ENCODE measurements around the gene SF3B3.
"Not testable (repeated sequence)": the region's sequence is repeated elsewhere in the genome, so short reads cannot be mapped to it uniquely, and the experiment has no call there.

Gene SF3B3

DNA sequence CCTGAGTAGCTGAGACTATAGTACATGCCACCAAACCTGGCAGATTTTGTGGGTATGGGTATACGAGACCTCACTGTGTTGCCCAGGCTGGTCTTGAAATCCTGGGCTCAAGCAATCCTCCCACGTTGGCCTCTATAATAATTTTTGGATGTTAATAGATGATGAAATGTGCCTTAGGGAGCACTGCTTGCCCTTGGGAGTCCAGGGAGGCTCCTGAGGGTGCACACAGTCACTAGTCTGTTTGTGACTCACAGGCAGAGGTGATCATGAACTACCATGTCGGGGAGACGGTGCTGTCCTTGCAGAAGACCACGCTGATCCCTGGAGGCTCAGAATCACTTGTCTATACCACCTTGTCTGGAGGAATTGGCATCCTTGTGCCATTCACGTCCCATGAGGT, 46.1 kb downstream of the SF3B3 start:
- DNase-seq = no peak

DNA sequence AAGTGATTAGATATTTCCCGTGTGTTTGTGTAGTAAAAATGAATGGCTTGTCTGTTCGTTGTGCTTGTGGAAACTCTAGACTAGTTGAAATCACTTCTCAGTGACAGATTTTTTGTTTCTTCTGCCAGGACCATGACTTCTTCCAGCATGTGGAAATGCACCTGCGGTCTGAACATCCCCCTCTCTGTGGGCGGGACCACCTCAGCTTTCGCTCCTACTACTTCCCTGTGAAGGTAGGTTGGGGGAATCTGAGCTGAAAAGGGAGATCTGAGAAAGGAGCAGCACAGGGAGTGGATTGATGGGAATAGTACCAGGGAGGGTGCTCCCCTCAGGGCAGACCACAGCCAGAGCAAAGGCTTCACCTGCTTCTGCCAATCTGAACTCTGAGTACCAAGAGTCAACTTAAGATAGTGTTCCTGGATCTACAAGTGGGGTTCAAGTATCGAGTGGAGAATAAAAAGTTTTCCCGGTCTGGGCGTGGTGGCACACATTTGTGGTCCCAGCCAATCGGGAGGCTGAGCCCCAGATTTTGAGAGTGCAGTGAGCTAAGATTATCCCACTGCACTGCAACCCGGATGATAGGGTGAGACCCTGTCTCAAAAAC, 47.5 kb downstream of the SF3B3 start:
- DNase-seq = no peak

DNA sequence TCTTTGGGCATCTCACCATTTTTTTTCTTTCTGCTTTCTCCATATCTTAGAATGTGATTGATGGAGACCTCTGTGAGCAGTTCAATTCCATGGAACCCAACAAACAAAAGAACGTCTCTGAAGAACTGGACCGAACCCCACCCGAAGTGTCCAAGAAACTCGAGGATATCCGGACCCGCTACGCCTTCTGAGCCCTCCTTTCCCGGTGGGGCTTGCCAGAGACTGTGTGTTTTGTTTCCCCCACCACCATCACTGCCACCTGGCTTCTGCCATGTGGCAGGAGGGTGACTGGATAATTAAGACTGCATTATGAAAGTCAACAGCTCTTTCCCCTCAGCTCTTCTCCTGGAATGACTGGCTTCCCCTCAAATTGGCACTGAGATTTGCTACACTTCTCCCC, 48.0 kb downstream of the SF3B3 start:
- DNase-seq = no peak

DNA sequence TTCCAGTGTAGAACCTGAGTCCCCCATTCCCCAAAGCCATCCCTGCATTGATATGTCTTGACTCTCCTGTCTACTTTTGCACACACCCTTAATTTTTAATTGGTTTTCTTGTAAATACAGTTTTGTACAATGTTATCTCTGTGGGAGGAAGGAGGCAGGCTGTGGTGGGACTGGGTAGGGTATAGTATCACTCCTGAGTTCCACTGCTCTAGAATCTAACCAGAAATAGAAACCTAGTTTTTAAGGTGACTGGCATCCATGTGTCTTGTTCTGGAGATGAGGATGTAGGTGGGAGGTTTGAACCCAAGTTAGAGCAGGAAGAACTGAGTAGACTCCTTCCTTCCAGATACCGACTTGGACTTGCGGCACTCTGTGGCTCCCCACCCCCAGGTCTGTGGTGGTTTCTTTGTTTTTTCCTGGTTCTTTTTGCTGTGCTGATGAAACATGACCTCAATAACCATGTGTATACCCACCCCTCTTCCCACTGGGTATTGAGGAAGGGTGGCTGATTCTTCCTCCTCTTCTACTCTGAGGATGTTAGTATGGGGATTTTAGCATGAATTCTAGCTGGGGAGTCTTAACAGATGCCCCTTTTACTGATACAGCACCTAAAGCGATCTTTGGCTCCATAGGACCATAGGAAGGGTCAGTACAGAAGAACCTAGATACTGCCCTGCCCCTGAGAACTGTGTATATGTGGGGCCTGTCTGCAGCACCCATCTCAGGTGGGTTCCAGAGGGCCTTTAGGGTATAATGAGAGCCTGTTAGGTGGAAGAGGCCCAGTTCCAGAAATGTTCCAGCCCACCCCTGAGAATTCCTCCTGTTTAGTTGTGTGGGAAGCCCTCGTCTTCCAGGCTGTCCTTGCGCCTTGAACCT, 48.7 kb downstream of the SF3B3 start:
- DNase-seq = no peak

DNA sequence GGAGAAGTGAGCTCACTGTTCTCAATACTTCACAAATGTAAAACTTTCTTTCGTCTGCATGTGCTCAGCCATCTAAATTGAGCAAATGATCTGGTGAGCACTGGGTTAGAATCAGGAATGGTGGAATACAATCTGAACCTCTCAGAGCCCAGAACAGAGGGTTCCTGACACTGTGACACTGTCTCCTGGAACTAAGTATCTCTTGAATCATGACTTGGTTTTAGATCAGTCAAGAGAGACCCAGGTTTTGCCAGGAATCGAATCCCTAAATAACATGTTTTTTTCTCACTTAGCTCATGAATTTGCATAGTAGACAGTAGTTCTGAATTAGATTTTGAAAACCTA, 49.3 kb downstream of the SF3B3 start:
- DNase-seq = no peak

DNA sequence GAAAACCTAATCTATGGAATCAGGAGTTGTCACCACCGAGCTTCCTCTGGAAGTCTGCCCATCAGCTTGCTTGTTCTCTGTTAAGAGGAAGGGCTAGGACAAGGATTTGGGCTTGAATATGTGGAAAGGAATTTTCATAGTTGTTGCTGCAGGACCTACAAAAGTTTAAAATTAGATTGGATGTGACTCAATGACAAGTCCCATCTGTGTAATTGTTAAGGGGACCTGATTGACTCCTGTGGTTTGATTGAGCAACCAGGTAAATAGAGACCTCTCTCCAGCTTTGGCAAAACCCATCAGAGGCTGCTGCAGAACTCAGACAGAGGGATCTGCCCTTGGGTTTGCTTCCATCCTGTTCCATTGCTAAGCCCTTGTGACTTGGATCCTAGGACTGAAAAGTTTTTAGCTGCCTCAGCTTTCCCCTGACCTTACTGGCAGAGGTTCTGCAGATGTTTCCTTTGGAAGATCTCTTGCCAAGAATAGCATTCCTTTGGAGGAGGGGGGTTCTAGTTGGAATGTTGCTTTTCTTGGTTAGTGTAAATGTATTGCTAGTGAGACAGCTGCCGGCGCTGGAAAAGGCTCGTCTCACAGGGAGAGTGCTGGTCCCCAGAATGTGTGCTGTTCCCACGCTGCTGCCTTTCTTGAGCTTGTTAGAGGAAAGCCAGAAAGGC, 50.0 kb downstream of the SF3B3 start:
- no peak for DNase-seq

DNA sequence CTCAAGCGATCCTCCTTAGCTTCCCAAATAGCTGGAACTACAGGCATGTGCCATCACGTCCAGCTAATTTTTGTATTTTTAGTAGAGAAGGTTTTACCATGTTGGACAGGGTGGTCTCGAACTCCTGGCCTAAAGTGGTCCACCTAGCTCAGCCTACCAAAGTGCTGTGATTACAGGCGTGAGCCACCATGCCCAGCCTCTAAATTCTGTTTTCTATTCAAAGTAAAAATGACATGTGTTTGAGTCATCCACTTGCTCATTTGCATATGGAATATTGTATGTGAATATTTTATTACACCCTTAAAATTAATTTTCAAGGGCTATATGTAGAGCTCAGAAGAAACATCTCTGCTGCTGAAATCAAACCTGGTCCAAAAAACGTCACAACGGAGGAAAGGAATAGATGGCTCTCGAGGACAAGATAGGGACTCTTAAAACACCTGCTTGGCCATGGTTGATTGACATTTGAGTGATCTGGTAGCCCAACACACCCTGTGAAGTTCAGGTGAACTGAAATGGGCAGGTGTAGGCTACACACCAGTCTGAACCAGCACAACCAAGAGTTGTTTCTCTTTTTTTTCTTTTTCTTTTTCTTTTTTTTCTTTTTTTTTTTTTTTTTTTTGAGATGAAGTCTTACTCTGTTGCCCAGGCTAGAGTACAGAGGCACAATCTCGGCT, 51.1 kb downstream of the SF3B3 start:
- DNase-seq = no peak

DNA sequence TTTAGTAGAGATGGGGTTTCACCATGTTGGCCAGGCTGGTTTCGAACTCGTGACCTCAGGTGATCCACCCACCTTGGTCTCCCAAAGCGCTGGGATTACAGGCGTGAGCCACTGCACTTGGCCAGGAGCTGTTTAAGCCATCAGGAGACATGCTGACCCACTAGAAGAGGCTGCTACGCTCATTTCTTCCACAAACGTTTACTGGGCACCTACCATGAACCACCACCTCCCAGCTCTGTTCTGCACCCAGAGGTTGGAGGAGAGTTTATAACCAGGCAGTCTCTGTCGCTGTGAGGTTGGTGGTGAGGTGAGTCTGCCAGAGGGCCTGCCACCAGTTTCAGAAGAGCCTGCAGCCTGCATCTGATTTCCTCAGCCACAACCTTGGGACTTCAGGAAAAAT, 51.8 kb downstream of the SF3B3 start:
- DNase-seq = no peak

DNA sequence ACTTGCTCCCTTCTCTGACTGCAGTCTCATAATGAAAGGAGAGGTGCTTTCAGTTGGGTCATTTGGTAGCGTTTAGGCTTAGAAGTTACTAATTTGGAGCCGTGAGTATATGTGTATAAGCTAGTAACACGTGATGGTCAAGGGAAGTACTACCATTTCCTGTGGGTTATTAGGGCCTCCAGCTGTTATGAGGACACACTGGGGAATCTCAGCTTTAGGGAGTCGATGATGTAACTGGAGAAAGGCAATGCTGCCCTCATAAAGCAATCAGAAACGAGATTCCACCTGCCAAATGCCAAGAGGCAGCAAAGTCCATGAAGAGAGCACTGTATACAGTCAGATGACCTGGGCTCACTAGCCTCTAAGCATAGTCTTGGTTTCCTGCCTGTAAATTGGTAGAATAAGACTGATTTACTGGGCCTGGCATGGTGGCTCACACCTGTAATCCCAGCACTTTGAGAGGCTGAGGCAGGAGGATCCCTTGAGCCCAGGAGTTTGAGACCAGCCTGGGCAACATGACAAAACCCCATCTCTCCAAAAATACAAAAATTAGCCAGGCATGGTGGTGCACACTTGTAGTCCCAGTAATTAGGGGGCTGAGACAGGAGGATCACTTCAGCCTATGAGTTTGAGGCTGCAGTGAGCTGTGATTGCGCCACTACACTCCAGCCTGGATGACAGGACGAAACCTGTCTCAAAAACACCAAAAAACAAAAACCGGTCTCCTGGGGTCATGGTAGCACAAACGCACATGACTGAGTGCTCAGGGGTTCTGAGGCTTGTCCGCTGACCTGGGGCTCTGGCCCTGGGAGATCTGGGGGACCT, 53.0 kb downstream of the SF3B3 start:
- DNase-seq = no peak

DNA sequence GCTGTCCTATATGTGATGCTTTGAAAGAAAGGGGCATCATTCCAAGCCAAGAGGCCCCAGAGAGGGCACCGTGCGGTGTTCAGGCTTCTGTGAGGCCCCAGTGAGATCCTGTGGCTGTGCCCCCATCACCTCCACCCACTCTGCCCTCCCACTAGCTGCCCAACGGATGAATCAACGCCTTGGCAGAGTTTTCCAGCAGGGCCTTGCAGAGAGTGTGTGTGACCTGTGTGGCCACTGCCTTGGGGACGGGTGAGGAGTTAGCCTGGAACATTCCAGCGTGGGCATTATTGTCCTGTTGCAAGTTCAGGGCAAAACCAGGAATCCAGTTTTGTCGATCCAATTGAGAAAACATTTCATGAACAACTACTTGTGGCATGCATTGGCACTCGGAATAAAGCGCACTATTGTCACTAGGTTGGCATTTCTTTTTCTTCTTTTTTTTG, 53.7 kb downstream of the SF3B3 start:
- DNase-seq = no peak

DNA sequence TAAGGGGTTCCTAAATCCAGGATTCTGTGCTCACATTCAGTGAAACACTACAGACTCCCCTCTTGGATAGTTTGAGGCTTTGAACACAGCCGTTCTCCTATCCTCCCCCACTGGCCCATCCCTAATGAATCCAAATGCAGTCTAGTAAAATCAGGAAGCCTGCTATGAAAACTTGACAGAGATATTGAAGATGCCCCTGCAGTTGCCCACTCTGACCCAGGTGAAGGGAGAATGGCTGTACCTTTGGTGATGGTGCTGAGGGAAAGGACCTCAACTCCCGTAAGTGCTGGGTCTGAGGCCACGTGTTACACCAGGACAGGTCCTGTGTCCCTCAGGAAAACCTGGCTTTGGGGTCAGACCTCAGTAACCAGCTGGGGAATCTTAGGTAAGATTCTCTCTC, 54.4 kb downstream of the SF3B3 start:
- DNase-seq = no peak

DNA sequence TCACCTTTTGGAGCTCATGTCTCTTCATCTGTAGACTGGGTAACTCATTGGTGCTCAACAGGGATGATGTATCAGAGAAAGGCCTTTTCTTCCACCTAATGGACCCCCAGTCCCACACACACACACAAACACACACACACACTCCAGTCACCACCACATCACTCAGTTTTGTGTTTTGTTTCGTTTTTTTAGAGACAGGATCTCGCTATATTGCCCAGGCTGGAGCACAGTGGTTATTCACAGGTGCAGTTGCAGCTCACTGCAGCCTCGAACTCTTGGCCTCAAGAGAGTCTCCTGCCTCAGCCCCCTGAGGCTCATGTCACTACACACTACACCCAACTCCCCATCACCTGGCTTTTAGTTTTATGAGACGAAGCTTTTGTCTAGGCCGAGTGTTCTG, 55.6 kb downstream of the SF3B3 start:
- no peak for DNase-seq

DNA sequence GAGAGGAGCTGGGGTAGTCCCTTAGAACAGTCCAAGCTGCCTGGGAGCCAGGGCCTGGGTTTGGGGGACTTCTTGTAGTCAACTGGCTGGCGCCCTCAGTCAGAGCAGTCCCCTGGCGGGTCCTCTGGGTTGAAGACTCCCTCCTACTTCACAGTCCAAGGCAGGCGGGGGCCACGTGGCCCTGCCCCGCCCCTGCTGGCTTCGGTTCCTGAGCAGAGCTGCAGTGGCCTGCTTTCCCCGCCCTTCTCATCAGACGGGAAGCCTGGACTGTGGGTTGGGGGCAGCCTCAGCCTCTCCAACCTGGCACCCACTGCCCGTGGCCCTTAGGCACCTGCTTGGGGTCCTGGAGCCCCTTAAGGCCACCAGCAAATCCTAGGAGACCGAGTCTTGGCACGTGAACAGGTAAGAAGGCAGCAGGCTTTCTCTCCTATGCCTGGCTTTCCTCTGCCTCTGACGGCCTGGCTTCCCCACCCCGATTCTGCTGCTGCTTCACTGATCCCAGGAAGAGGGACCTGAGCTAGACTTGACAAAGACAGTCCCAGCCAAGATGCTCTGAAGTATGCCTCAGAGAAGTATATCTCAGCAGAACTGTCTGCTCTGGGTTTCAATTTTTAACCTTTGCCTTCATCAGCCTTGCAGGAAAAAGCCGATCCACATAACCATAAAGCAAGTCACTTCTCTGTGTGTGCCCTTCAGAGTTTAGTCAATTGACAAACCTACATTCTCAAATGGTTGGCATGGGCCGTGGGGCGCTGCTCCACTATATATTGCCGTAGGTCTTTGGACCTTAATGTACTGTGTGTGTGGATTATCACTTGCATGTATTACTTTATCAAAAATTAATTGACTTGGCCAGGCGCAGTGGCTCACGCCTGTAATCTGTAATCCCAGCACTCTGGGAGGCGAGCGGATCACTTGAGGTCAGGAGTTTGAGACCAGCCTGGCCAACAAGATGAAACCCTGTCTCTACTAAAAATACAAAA, 56.3 kb downstream of the SF3B3 start:
- no peak for DNase-seq

DNA sequence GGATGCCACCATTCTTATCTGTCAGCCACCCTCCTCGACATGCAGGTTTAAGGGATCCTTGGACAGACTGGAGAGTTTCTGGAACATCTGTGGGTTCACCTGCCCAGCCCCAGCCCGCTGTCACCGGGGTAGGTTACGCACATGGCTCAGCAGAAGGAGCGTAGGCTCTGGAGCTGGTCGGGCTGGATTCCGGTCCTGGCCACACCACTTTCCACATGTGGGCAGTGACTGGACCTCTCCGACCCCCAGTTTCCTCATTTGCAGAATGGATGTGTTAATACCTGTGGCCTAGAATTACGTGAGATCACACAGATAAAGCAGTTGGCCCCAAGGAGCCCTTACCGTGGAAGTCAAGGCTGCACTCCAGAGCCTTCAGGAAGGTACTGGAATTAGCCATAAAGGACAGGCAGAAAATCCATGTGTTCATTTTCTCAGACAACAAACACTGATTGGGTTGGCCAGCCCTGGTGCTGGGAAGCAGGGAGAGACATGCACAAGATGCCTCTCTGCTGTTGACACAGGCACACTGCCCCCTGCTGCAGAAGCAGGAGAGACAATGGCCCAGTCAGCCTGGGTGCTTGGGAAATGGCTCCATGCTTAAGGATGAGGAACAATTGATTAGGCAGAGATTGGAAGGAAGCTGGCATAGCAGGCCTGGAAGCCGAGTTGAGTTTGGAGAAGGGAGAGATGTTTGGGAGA, 58.8 kb downstream of the SF3B3 start:
- DNase-seq = no peak

DNA sequence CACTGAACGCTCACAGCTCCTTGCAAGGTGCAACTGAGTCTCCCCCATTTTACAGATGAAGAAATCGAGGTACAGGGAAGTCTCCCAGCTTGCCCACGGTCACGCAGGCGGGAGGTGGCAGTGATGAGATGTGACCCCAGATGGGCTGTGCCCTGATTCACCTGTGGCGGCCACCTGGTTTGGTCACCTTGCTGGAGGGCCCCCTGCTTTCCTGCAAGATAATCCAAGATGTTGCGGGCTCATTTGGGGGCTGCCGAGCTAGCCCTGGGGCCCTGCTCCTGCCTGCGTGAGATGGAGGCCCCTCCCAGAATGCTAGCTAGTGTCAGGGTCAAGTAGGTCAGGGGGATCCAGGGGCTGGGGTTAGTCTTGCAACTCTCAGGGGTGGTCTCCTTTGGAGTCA, 63.1 kb downstream of the SF3B3 start:
- no peak for DNase-seq

DNA sequence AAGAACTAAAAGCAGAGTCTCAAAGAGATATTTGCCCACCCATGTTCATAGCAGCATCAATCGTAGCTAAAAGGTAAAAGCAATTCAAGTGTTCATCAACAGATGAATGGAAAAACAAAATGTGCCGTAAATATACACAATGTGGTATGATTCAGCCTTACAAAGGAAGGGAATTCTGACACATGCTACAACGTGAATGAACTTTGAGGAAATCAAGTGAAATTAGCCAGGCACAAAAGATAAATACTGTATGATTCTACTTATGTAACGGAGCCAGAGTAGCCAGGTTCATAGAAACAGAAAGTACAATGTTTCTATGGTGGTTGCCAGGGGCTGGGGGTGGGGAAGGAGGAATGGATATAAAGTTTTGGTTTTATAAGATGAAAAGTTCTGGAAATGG, 64.9 kb downstream of the SF3B3 start:
- DNase-seq = no peak

DNA sequence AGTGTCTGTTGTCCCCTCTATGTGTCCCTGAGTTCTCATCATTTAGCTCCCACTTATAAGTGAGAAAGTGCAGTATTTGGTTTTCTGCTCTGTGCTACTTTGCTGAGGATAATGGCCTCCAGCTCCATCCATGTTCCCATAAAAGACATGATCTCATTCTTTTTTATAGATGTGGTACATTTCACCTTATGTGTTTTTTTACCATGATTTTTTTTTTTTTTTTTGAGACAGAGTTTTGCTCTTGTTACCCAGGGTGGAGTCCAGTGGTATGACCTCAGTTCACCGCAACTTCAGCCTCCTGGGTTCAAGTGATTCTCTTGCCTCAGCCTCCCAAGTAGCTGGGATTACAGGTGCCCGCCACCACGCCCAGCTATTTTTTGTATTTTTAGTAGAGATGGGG, 65.8 kb downstream of the SF3B3 start:
- not testable (repeated sequence) for DNase-seq

DNA sequence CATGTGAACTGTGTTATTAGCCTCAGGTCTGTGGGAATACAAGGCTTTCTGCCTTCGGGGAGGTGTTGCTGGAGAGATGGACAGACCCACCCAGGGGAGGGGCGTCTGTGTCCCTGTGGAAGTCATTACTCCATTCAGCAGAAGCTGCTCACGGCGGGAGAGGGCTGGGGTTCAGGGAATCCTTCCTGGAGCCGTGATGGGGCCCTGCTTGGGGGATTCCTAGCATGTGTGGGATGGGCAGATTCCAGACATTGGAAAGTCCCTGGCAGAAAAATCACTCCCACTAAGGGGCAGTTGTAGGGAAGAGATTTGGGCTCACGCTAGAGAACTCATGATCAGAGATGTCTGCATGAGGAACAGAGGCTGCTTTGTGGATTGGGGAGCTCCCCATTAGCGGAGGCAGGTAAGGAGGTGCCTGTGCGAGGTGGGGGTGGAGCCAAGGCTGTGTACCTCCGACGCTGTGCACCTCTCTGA, 66.4 kb downstream of the SF3B3 start:
- DNase-seq = no peak

DNA sequence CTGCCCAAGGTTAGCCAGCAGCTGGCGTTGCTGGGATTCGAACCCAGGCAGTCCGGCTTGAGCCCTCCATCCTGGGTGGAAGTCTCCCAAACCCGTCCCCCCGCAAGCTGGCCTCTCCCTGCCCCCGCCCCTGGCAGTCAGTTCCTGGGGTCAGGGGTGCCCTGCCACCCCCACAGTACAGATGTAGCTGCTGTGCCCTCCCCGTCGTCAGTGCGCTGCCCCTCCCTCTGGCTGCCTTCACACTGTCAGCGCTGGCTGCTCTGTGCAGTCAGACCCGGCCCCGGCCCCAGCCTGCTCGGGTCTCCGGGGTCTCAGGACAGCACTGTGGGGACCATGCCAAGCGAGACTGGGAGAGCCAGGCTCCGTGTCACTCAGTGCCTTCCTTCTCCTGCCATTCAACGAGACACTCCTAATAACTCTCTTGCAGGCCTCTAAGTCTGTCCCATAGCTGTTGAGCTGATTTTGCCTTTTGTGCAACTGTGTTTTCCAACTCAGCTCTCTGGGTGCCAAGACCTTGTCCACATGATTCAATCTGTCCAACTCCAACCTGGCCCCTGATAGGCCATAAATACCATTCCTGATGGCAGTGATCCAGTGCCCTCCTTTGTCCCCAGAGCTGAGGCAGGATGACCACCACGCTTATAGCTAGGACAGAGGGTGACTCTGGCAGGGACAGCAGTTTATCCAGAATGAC, 67.3 kb downstream of the SF3B3 start:
- DNase-seq = no peak

DNA sequence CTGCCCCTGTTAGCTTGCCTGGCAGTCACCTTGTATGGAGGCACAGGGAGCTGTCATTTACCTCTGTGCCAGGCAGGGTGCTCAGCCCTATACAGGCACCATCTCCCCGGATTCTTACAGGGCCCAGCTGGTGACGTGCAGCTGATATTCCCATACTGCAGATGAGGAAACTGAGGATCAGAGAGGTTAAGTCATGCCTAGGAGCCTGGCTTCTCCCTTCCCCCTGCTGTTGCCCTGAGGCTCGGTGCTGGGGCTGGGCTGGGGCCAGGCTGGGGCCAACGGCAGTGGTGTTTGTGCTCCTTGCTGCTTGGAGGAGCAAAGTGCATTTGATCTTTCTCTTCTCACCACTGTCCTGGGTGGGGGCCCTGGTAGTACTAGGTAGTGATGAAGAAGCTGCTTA, 68.0 kb downstream of the SF3B3 start:
- no peak for DNase-seq
